EH (cell line): ENCODE results near the gene RPL36AL.

Experiments used
- DNase-seq: peaks from one replicate; pipeline ENCODE4 v3.0.0-alpha.2; 2015; ENCODE audit warnings: low read depth

RPL36AL gene

GRCh38 chr14:49581209-49582112 is 39.0 kb downstream of the RPL36AL start:
- DNase-seq: no peak

DNA sequence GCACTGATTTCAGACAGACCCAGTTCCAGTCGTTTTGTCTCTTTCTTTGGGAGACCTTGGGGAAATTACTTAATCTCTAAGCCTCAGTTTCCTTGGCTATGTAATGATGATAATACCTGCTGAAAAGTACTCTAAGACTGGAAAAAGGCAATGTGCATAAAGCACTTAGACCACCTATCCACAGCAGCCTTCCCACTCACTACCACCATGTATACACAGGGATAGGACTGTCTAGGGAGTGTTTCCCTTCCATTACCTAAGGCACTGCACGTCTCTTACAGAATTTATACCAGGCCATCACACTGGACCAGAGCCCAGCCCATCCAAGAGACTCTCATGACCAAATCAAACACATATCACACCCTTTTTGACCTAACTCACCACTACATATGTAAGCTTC is 40.6 kb downstream of the RPL36AL start:
- DNase-seq: no peak

DNA sequence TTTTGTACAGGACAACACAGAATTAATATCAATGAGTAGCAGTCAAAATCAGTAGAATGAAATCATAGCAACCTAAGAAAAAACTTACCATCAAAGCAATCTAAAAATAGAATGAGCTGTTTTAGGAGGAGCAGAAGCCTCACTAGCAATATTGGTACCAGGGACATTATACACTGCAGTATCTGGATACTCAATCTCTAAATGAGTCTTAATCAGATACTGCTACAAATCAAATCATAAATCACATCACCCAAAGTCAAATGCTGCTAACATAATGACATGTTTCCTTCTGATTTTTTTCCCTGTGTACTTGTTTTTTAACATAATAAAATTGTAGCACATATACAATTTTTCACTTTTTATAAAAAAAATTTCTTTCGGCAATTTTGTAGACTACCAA is 42.3 kb downstream of the RPL36AL start:
- no peak for DNase-seq

DNA sequence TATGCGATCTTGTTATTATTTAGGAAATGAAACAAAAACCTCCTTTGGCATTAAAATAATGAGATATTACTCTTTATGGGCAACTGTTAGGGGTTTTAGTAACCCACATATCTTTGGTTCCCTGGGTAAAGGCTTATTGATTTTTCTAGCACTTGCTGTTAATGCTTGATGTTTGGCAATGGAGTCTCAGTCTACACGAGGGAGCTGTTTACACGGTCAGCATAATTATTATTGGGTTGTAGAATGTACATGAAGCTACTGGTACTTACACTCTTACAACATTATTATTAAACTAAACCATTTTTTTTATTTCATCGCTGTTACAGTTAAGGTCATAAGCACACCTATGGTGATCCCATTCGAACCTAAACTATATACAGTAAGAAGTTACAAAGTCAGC is 46.4 kb downstream of the RPL36AL start:
- DNase-seq: no peak

DNA sequence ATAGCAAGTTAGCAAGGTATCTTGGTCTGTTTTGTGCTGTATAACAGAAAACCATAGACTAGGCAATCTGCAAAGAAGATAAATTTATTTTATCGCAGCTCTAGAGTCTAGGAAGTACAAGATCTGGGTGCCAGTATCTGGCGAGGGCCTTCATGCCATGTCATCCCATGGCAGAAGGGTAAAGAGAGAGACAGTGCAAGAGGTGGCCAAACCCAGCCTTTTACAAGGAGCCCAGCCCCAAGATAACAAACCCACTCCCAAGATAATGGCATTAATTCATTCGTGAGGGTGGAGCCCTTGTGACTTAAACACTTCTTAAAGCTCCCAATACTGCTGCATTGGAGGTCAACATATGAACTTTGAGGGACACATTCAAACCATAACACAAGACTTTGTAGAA is 51.1 kb downstream of the RPL36AL start:
- DNase-seq: no peak
